Neural progenitor cell (in vitro differentiated cells): Measurements from ENCODE around the gene SNTG2.

Experiments
- EZH2 ChIP-seq: fragments of 200-600 bp; sonication (generic); IDR thresholded peaks from 2 replicates; pipeline ENCODE4 v1.6.1; 2017; ENCODE audit warnings: antibody characterized with exemption, mild to moderate bottlenecking, moderate library complexity
- EZH2phosphoT487 ChIP-seq: fragments of 200-600 bp; sonication (generic); IDR thresholded peaks from 2 replicates; pipeline ENCODE4 v1.6.1; 2017; ENCODE audit warnings: antibody characterized with exemption
- TF ChIP-seq, protein P1 (sequence below): fragments of 200-600 bp; sonication (generic); IDR thresholded peaks from 2 replicates; pipeline ENCODE4 v1.5.1; 2017; ENCODE audit warnings: antibody characterized with exemption, mild to moderate bottlenecking

DNA sequence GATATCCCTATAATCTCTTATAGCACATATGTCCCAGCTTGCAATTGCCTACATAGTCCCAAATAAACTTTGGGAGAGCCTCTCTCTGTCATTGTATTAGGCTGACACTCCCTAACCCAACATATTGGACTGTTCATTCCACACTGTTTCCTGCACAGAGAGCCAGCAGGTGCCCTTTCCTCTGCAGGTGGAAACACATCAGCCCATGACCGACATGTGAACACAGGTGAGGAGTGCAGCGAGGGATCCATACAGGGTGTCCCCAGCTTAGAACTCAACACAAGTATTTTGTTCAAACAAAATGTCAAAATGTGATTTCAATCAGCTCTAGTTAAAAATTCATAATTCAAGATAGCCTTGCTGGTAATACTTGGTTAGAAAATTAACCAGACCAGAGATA is 412.7 kb downstream of the SNTG2 start:
- TF ChIP-seq, protein P1, sequence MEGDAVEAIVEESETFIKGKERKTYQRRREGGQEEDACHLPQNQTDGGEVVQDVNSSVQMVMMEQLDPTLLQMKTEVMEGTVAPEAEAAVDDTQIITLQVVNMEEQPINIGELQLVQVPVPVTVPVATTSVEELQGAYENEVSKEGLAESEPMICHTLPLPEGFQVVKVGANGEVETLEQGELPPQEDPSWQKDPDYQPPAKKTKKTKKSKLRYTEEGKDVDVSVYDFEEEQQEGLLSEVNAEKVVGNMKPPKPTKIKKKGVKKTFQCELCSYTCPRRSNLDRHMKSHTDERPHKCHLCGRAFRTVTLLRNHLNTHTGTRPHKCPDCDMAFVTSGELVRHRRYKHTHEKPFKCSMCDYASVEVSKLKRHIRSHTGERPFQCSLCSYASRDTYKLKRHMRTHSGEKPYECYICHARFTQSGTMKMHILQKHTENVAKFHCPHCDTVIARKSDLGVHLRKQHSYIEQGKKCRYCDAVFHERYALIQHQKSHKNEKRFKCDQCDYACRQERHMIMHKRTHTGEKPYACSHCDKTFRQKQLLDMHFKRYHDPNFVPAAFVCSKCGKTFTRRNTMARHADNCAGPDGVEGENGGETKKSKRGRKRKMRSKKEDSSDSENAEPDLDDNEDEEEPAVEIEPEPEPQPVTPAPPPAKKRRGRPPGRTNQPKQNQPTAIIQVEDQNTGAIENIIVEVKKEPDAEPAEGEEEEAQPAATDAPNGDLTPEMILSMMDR = no peak
- TF ChIP-seq EZH2phosphoT487 (no peak), EZH2 (no peak)
